Activated CD4-positive, alpha-beta T cell treated with anti-CD3 and anti-CD28 coated beads for 36 hours (primary cell): ENCODE measurements around the gene GPX6. TPM values are rescaled to one million over a fixed set of nuclear protein-coding genes. Genes with fewer than 3 reads are reported as not detected.
"Not testable (repeated sequence)": the region's sequence is repeated elsewhere in the genome, so short reads cannot be mapped to it uniquely, and the experiment has no call there.

ENCODE experiments used
- ATAC-seq: fragments of 200-7000 bp; cut with Tn5 transposase; one replicate; pipeline ENCODE4 v1.10.0; 2021; ENCODE audit warnings: mild to moderate bottlenecking, moderate library complexity
- CTCF ChIA-PET: fragments of 350-600 bp; sonication (Branson Sonifier 250); formaldehyde crosslinking; loops from one replicate; lab custom pipeline; 2021; ENCODE audit warnings: antibody characterized with exemption; lab: Charles Lee
- POLR2A ChIA-PET: fragments of 350-600 bp; sonication (Branson Sonifier 250); formaldehyde crosslinking; loops from one replicate; lab custom pipeline; 2021; ENCODE audit warnings: antibody characterized with exemption, inconsistent platforms; lab: Charles Lee
- DNase-seq: peaks from one replicate; pipeline ENCODE4 v3.0.0-alpha.2; 2020
- H3K27ac Mint-ChIP-seq: one replicate; pipeline ENCODE4 v1.8.0; 2021; ENCODE audit warnings: mixed read lengths
- H3K27me3 Mint-ChIP-seq: one replicate; pipeline ENCODE4 v1.8.0; 2021; ENCODE audit warnings: mixed read lengths
- H3K36me3 Mint-ChIP-seq: one replicate; pipeline ENCODE4 v1.8.0; 2021; ENCODE audit warnings: low read depth, mixed read lengths
- H3K4me1 Mint-ChIP-seq: one replicate; pipeline ENCODE4 v1.8.0; 2021; ENCODE audit warnings: mixed read lengths
- H3K4me3 Mint-ChIP-seq: one replicate; pipeline ENCODE4 v1.8.0; 2021; ENCODE audit warnings: mild to moderate bottlenecking, moderate library complexity, mixed read lengths
- H3K9me3 Mint-ChIP-seq: one replicate; pipeline ENCODE4 v1.8.0; 2021; ENCODE audit warnings: low read depth, mixed read lengths
- intact Hi-C, 2 experiments: fragments of 100-400 bp; cut with DNase I in 1 of 2; cut with micrococcal nuclease in 1 of 2; formaldehyde crosslinking; loops; one replicate each; pipeline versions ENCODE4 v1.14.2 to v1.15.1; 2022 to 2024; cut with DNase I, micrococcal nuclease
- total RNA-seq, 2 experiments: library from RNA; stranded (reverse); gene quantifications; one replicate each; pipeline ENCODE4 v1.2.3, GENCODE V29; 2021

Gene GPX6
- total RNA-seq, 2 experiments from 2014 or later: not detected

GRCh38 chr6:28523241-28523622 is 7.6 kb upstream of the GPX6 start:
- intact Hi-C loops: no loop called here
- ChIA-PET CTCF (no interaction called here), POLR2A (no interaction called here)
- H3K9me3 Mint-ChIP-seq: no peaks in the 10 kb centered on the region
- peaks cover 26% of the 10 kb centered on the region for H3K4me1 Mint-ChIP-seq
- no peak overlapping the region for H3K27ac Mint-ChIP-seq
- H3K36me3 Mint-ChIP-seq: no peaks in the 10 kb centered on the region
- H3K4me3 Mint-ChIP-seq: no peak overlapping the region
- peaks cover 31% of the 10 kb centered on the region for H3K27me3 Mint-ChIP-seq
- ATAC-seq (peak; percentile 95), DNase-seq (peak; percentile 60)

DNA sequence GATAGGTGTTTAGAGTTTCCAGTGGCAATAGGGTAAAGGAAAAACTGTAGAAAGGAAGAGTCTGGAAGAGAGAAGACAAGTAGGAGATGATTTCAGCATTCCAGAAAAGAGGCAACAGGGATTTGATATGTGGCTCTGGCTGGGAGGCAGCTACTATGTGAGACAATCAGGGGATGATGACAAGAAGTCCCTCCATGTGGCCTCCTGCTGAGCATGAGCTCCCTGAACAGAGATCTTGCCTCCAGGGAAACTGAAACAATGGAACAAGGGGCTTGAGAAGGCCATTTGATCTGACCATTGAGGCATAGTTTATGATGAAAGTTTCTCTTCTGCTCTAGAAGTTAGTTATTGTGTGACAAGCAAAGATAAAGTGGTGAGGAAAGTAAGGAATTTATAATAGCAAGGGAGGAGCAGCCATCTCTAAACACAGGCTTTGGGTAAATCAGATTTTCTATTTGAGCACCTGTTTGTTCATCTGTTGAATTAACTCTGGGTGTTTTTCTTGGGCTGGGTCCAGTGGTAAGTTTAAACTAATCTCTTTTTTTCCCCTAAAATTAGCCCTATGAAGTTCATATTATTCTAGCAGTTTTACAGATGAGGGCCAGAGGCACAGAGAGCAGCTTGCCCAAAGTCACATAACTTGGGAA is 7.1 kb upstream of the GPX6 start:
- no peak overlapping the region for H3K27ac Mint-ChIP-seq
- no peaks in the 10 kb centered on the region for H3K36me3 Mint-ChIP-seq
- H3K4me3 Mint-ChIP-seq: no peak overlapping the region
- ATAC-seq (no peak), DNase-seq (no peak)
- intact Hi-C loops: no loop called here
- peaks cover 26% of the 10 kb centered on the region for H3K4me1 Mint-ChIP-seq
- no peaks in the 10 kb centered on the region for H3K9me3 Mint-ChIP-seq
- H3K27me3 Mint-ChIP-seq: peaks cover 28% of the 10 kb centered on the region
- ChIA-PET CTCF (interaction anchor here (1.0 kb wide), 1 partner anchor 10 kb away, joined by 6 read pairs; no protein-coding TSS in a partner anchor), POLR2A (no interaction called here)

DNA sequence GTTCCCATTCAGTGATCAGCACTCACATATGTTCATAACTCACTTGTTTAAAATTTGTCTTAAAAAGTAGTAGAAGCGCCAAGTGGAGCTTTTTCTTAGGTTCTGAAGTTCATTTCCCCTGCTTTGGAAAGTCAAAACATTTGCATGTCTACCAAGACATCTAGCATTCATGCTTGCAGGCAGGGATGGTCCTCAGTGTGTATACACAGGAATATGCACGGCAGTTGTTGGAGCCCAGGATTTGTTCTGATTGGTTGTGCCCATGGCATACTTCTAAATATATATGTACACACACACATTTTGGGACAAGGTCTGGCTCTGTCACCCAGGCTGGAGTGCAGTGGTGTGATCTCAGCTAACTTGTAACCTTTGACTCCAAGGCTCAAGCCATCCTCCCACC is 2.4 kb upstream of the GPX6 start:
- no peaks in the 10 kb centered on the region for H3K36me3 Mint-ChIP-seq
- intact Hi-C loops: no loop called here
- ATAC-seq (no peak), DNase-seq (no peak)
- ChIA-PET POLR2A (no interaction called here), CTCF (interaction anchor here (1.0 to 1.1 kb wide), 2 partner anchors 9 to 320 kb away, joined by 3 read pairs; no protein-coding TSS in a partner anchor)
- H3K4me1 Mint-ChIP-seq: peaks cover 8% of the 10 kb centered on the region
- H3K27me3 Mint-ChIP-seq: peaks cover 29% of the 10 kb centered on the region
- no peaks in the 10 kb centered on the region for H3K9me3 Mint-ChIP-seq
- H3K4me3 Mint-ChIP-seq: no peak overlapping the region
- H3K27ac Mint-ChIP-seq: no peak overlapping the region

DNA sequence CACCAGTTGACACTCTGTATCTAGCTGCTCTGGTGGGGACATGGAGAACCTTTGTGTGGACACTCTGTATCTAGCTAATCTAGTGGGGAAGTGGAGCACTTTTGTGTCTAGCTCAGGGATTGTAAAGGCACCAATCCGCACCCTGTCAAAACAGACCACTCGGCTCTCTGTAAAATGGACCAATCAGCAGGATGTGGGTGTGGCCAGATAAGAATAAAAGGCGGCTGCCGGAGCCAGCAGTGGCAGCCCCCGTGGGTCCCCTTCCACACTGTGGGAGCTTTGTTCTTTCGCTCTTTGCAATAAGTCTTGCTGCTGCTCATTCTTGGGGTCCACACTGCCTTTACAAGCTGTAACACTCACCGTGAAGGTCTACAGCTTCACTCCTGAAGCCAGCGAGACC is 3.2 kb downstream of the GPX6 start:
- H3K4me3 Mint-ChIP-seq, POLR2A ChIA-PET, H3K27ac Mint-ChIP-seq, ATAC-seq, H3K9me3 Mint-ChIP-seq, intact Hi-C loops, DNase-seq, H3K36me3 Mint-ChIP-seq, H3K4me1 Mint-ChIP-seq: not testable (repeated sequence)
- H3K27me3 Mint-ChIP-seq: peaks cover 17% of the 10 kb centered on the region
- CTCF ChIA-PET: interaction anchor here (1.8 kb wide), 1 partner anchor 10 kb away, joined by 6 read pairs; no protein-coding TSS in a partner anchor

- POLR2A ChIA-PET: no interaction called here
- no peak overlapping the region for H3K27ac Mint-ChIP-seq
- no peaks in the 10 kb centered on the region for H3K36me3 Mint-ChIP-seq
- H3K4me1 Mint-ChIP-seq: peaks cover 9% of the 10 kb centered on the region
- H3K9me3 Mint-ChIP-seq: no peaks in the 10 kb centered on the region
- ATAC-seq: no peak
- no peak overlapping the region for H3K4me3 Mint-ChIP-seq
- CTCF ChIA-PET: interaction anchor here (1.8 kb wide), 1 partner anchor 10 kb away, joined by 6 read pairs; no protein-coding TSS in a partner anchor
- peaks cover 15% of the 10 kb centered on the region for H3K27me3 Mint-ChIP-seq
- intact Hi-C loops: no loop called here
- DNase-seq: no peak
These were observed 3.8 kb downstream of the GPX6 start for GRCh38 chr6:28511628-28512300.

- no peak for DNase-seq
- H3K27me3 Mint-ChIP-seq: peaks cover 2% of the 10 kb centered on the region
- H3K36me3 Mint-ChIP-seq: no peaks in the 10 kb centered on the region
- peaks cover 12% of the 10 kb centered on the region for H3K4me1 Mint-ChIP-seq
- H3K4me3 Mint-ChIP-seq: no peak overlapping the region
- no peaks in the 10 kb centered on the region for H3K9me3 Mint-ChIP-seq
- no peak for ATAC-seq
- no peak overlapping the region for H3K27ac Mint-ChIP-seq
- ChIA-PET POLR2A (no interaction called here), CTCF (no interaction called here)
- intact Hi-C loops: no loop called here
These were observed 8.7 kb downstream of the GPX6 start for GRCh38 chr6:28506807-28507475.

DNA sequence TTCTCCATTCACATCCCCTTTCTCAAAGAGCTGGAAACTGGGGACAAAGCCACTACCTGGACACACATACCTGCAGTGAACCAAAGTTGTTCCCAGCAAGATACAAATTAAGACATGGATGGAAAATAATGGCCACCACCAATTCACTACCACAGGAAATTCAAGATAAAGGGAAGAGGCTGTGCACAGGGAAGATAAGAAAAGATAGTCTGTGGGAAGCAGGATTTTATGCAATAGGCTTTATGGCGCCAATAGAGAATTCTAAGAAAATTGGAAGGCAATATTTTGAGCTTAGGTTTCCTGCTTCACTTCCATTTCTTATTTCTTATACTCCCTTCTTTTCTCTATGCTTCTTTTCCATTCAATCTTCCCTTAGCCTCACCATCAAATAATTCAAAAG is 9.9 kb downstream of the GPX6 start:
- CTCF ChIA-PET: interaction anchor here (0.7 to 0.8 kb wide), 2 partner anchors 61 to 155 kb away, joined by 3 read pairs; no protein-coding TSS in a partner anchor
- Mint-ChIP-seq H3K9me3 (no peaks in the 10 kb centered on the region), H3K4me3 (no peak overlapping the region), H3K36me3 (no peaks in the 10 kb centered on the region), H3K4me1 (peaks cover 12% of the 10 kb centered on the region), H3K27me3 (peaks cover 2% of the 10 kb centered on the region), H3K27ac (no peak overlapping the region)
- intact Hi-C loops: no loop called here
- POLR2A ChIA-PET: no interaction called here
- ATAC-seq (no peak), DNase-seq (no peak)

GRCh38 chr6:28502709-28503305 is 12.8 kb downstream of the GPX6 start:
- DNase-seq, H3K27me3 Mint-ChIP-seq, H3K9me3 Mint-ChIP-seq, H3K36me3 Mint-ChIP-seq, POLR2A ChIA-PET, ATAC-seq, H3K4me3 Mint-ChIP-seq, H3K27ac Mint-ChIP-seq, intact Hi-C loops: not testable (repeated sequence)
- H3K4me1 Mint-ChIP-seq: peaks cover 12% of the 10 kb centered on the region
- CTCF ChIA-PET: interaction anchor here (0.6 kb wide), 1 partner anchor 134 kb away, joined by 3 read pairs; no protein-coding TSS in a partner anchor

GRCh38 chr6:28502136-28502535 is 13.5 kb downstream of the GPX6 start:
- not testable (repeated sequence) for H3K36me3 Mint-ChIP-seq

DNA sequence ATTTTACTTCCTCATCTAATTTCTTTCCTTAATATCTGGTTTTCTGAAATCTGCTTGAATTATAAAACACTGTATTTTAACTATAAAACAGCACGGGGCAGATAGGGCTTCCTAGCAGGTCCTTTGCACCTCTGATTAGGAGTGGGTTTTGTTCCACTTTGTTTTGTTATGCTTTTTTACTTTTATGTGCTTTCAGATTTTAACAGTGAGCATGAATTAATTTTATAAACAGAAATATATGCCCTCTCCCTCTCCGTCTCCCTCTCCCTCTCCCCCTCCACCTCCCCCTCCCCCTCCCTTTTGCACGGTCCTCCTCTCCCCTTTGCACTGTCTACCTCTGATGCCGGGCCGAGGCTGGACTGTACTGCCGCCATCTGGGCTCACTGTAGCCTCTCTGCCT is 14.3 kb downstream of the GPX6 start:
- ChIA-PET CTCF (no interaction called here), POLR2A (no interaction called here)
- peaks cover 2% of the 10 kb centered on the region for H3K27me3 Mint-ChIP-seq
- H3K36me3 Mint-ChIP-seq: no peaks in the 10 kb centered on the region
- no peak overlapping the region for H3K4me3 Mint-ChIP-seq
- no peak for DNase-seq
- no peaks in the 10 kb centered on the region for H3K9me3 Mint-ChIP-seq
- ATAC-seq: no peak
- H3K27ac Mint-ChIP-seq: no peak overlapping the region
- H3K4me1 Mint-ChIP-seq: peaks cover under 1% of the 10 kb centered on the region
- intact Hi-C loops: no loop called here

More at GRCh38 chr6:28502136-28502535, 13.5 kb downstream of the GPX6 start:
- H3K9me3 Mint-ChIP-seq, H3K4me3 Mint-ChIP-seq, POLR2A ChIA-PET, ATAC-seq, DNase-seq, intact Hi-C loops, H3K27ac Mint-ChIP-seq, H3K27me3 Mint-ChIP-seq, H3K4me1 Mint-ChIP-seq, CTCF ChIA-PET: not testable (repeated sequence)

DNA sequence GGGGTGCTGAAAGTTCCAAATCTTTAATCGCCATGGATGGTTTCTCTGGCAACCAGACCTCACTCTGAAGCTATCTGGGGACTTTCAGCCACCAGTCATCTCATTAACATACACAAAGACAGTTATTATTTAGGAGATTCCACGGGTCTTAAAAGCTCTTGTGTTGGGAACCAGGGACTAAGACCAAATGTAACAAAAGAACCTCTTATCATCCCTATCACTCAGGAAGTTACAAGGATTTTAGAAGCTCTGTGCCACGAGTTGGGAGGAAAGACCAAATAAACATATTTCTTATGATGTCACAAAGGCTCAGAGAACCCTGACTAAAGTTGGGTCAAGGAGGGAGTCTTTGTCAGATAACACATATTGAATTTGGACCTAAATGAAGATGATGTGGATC is 17.7 kb downstream of the GPX6 start:
- peaks cover 3% of the 10 kb centered on the region for H3K27me3 Mint-ChIP-seq
- intact Hi-C loops: loop anchor here in 1 of 2 experiments (10.0 kb wide), 1 partner anchor 87 kb away; a partner anchor contains a TSS
- ChIA-PET POLR2A (no interaction called here), CTCF (no interaction called here)
- DNase-seq: no peak
- no peak overlapping the region for H3K4me3 Mint-ChIP-seq
- H3K27ac Mint-ChIP-seq: no peak overlapping the region
- H3K36me3 Mint-ChIP-seq: no peaks in the 10 kb centered on the region
- no peaks in the 10 kb centered on the region for H3K9me3 Mint-ChIP-seq
- H3K4me1 Mint-ChIP-seq: no peaks in the 10 kb centered on the region
- ATAC-seq: no peak
